SK-N-SH treated with all-trans-retinoic acid at 6 μM for 48 hours (cell line): ENCODE measurements around the gene RTL10.

ENCODE experiments used
- ATAC-seq: fragments of 200-7000 bp; cut with Tn5 transposase; 3 replicates; pipeline ENCODE4 v1.9.1; 2020; ENCODE audit warnings: mild to moderate bottlenecking, moderate library complexity
- ARNTL ChIP-seq: fragments of 450-650 bp; formaldehyde crosslinking; IDR thresholded peaks from 2 replicates; pipeline ENCODE4 v1.5.0; 2020; ENCODE audit warnings: low read depth, mild to moderate bottlenecking, moderate library complexity, borderline replicate concordance
- BACH2 ChIP-seq: fragments of 250-450 bp; sonication (Bioruptor Pico); IDR thresholded peaks from 2 replicates; pipeline ENCODE4 v1.9.0; 2021; ENCODE audit warnings: mild to moderate bottlenecking, borderline replicate concordance
- CSDC2 ChIP-seq: fragments of 250-450 bp; sonication (Bioruptor Pico); IDR thresholded peaks from 2 replicates; pipeline ENCODE4 v1.5.0; 2020; ENCODE audit warnings: mild to moderate bottlenecking, moderate library complexity
- CSRNP3 ChIP-seq: fragments of 250-450 bp; sonication (Bioruptor Pico); IDR thresholded peaks from 2 replicates; pipeline ENCODE4 v1.5.1; 2021; ENCODE audit warnings: mild to moderate bottlenecking, moderate library complexity
- ESRRG ChIP-seq: fragments of 250-450 bp; sonication (Bioruptor Pico); IDR thresholded peaks from 2 replicates; pipeline ENCODE4 v1.6.1; 2021; ENCODE audit warnings: mild to moderate bottlenecking
- GLIS3 ChIP-seq: fragments of 250-450 bp; sonication (Bioruptor Pico); IDR thresholded peaks from 2 replicates; pipeline ENCODE4 v1.5.0; 2020; ENCODE audit warnings: mild to moderate bottlenecking, moderate library complexity
- PATZ1 ChIP-seq: fragments of 250-450 bp; sonication (Bioruptor Pico); IDR thresholded peaks from 2 replicates; pipeline ENCODE4 v1.8.0; 2020; ENCODE audit warnings: mild to moderate bottlenecking, moderate library complexity, borderline replicate concordance
- POU6F1 ChIP-seq: fragments of 250-450 bp; sonication (Bioruptor Pico); IDR thresholded peaks from 2 replicates; pipeline ENCODE4 v1.8.0; 2021; ENCODE audit warnings: low read depth, mild to moderate bottlenecking, moderate library complexity, borderline replicate concordance
- RARB ChIP-seq: fragments of 250-450 bp; sonication (Bioruptor Pico); IDR thresholded peaks from 2 replicates; pipeline ENCODE4 v1.8.0; 2021; ENCODE audit warnings: mild to moderate bottlenecking, moderate library complexity
- TOX ChIP-seq: fragments of 250-450 bp; sonication (Bioruptor Pico); IDR thresholded peaks from 2 replicates; pipeline ENCODE4 v1.8.0; 2021; ENCODE audit warnings: mild to moderate bottlenecking, moderate library complexity, borderline replicate concordance
- ZC3H10 ChIP-seq: fragments of 250-450 bp; sonication (Bioruptor Pico); IDR thresholded peaks from 2 replicates; pipeline ENCODE4 v1.5.1; 2021; ENCODE audit warnings: mild to moderate bottlenecking, moderate library complexity
- ZFP3 ChIP-seq: fragments of 250-450 bp; sonication (Bioruptor Pico); IDR thresholded peaks from 2 replicates; pipeline ENCODE4 v1.5.0; 2020; ENCODE audit warnings: mild to moderate bottlenecking, moderate library complexity
- ZNF8 ChIP-seq: fragments of 450-650 bp; formaldehyde crosslinking; IDR thresholded peaks from 2 replicates; pipeline ENCODE4 v1.5.0; 2020; ENCODE audit warnings: mild to moderate bottlenecking, moderate library complexity
- TF ChIP-seq, protein P1 (sequence below): fragments of 250-450 bp; sonication (Bioruptor Pico); IDR thresholded peaks from 2 replicates; pipeline ENCODE4 v1.5.1; 2020; ENCODE audit warnings: low read depth, mild to moderate bottlenecking, moderate library complexity
- TF ChIP-seq, protein P2 (sequence below): fragments of 250-450 bp; sonication (Bioruptor Pico); IDR thresholded peaks from 2 replicates; pipeline ENCODE4 v1.5.0; 2020; ENCODE audit warnings: mild to moderate bottlenecking, moderate library complexity

The RTL10 gene

DNA sequence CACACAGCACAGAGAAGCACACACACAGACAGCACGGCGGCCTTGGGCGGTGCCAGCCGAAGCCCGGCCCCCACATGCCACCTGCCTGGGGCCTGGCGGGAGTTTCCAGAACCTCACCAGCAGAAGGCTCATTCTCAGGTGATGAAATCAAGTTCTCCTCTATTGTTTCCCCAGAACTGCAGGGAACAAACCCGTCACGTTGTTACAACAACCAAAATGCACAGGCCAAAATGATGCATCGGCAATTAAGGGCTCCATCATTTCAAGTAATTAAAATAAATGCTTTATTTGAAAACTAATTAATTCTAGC lies 30.8 kb downstream of the RTL10 start (continued):
- TF ChIP-seq POU6F1 (no peak), CSDC2 (CRISPR knock-in tag) (no peak), RARB (CRISPR knock-in tag) (no peak), CSRNP3 (CRISPR knock-in tag) (no peak), ZNF8 (CRISPR knock-in tag) (no peak)
- TF ChIP-seq, protein P1, sequence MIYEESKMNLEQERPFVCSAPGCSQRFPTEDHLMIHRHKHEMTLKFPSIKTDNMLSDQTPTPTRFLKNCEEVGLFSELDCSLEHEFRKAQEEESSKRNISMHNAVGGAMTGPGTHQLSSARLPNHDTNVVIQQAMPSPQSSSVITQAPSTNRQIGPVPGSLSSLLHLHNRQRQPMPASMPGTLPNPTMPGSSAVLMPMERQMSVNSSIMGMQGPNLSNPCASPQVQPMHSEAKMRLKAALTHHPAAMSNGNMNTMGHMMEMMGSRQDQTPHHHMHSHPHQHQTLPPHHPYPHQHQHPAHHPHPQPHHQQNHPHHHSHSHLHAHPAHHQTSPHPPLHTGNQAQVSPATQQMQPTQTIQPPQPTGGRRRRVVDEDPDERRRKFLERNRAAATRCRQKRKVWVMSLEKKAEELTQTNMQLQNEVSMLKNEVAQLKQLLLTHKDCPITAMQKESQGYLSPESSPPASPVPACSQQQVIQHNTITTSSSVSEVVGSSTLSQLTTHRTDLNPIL: no peak; the same call in 1 of the 2 replicates

- no peak for ATAC-seq
- TF ChIP-seq ESRRG (CRISPR knock-in tag) (no peak), GLIS3 (no peak)
Observed at GRCh38 chr22:19823191-19823901, 31.3 kb downstream of the RTL10 start.

GRCh38 chr22:19822301-19823117 lies 32.2 kb downstream of the RTL10 start:
- TF ChIP-seq ARNTL: no peak
- TF ChIP-seq BACH2 (CRISPR knock-in tag): no peak
- TF ChIP-seq ZC3H10: no peak
- TF ChIP-seq ZFP3: no peak
- no peak for TF ChIP-seq CSDC2 (CRISPR knock-in tag)
- TF ChIP-seq ZNF8 (CRISPR knock-in tag): no peak
- TF ChIP-seq ESRRG (CRISPR knock-in tag): no peak
- TF ChIP-seq RARB (CRISPR knock-in tag): no peak
- TF ChIP-seq, protein P1: no peak
- no peak for TF ChIP-seq PATZ1
- TF ChIP-seq, protein P2, sequence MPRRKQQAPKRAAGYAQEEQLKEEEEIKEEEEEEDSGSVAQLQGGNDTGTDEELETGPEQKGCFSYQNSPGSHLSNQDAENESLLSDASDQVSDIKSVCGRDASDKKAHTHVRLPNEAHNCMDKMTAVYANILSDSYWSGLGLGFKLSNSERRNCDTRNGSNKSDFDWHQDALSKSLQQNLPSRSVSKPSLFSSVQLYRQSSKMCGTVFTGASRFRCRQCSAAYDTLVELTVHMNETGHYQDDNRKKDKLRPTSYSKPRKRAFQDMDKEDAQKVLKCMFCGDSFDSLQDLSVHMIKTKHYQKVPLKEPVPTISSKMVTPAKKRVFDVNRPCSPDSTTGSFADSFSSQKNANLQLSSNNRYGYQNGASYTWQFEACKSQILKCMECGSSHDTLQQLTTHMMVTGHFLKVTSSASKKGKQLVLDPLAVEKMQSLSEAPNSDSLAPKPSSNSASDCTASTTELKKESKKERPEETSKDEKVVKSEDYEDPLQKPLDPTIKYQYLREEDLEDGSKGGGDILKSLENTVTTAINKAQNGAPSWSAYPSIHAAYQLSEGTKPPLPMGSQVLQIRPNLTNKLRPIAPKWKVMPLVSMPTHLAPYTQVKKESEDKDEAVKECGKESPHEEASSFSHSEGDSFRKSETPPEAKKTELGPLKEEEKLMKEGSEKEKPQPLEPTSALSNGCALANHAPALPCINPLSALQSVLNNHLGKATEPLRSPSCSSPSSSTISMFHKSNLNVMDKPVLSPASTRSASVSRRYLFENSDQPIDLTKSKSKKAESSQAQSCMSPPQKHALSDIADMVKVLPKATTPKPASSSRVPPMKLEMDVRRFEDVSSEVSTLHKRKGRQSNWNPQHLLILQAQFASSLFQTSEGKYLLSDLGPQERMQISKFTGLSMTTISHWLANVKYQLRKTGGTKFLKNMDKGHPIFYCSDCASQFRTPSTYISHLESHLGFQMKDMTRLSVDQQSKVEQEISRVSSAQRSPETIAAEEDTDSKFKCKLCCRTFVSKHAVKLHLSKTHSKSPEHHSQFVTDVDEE: no peak
- TF ChIP-seq GLIS3: no peak
- TF ChIP-seq TOX: no peak
- no peak for ATAC-seq
